ENCODE measurements around the gene TMEM11. TPM values are rescaled to one million over a fixed set of nuclear protein-coding genes. Genes with fewer than 3 reads are reported as not detected.

Gene TMEM11
- polyA plus RNA-seq, 3 donors = 25.7 to 68.1 (median 59.5) TPM

GRCh38 chr17:21204935-21205334, 9.0 kb downstream of the TMEM11 start:
- intact Hi-C loops (cut with micrococcal nuclease) = no loop called here
- Histone ChIP-seq H3K36me3 (replicated peaks in 1 of 2; ENCODE audit: control insufficient read depth in 1 of 2, insufficient read depth in 2 of 2, low read length in 2 of 2) (peaks cover 38 to 86% of the 10 kb centered on the region in 2 donors), H3K4me3 (replicated peaks in 1 of 3; ENCODE audit: low read depth in 2 of 3, low read length in 3 of 3) (no peak overlapping the region), H2AFZ (ENCODE audit: insufficient read depth, low read depth, low read length, poor library complexity, severe bottlenecking) (no peak overlapping the region), H3K27ac (ENCODE audit: low read depth in 1 of 2, low read length in 2 of 2) (peak overlapping the region in 1 of 2 donors; percentile 36), H3K27me3 (ENCODE audit: control insufficient read depth in 2 of 2, insufficient read depth in 2 of 2, low read length in 2 of 2) (no peaks in the 10 kb centered on the region), H3K79me2 (ENCODE audit: insufficient read depth, low read length) (peaks cover 100% of the 10 kb centered on the region), H3K4me2 (replicated peaks; ENCODE audit: extremely low read depth, low read length, poor library complexity, severe bottlenecking) (no peak overlapping the region), H3K9me3 (replicated peaks in 1 of 2; ENCODE audit: control insufficient read depth in 1 of 2, insufficient read depth in 1 of 2, low read length in 2 of 2) (no peaks in the 10 kb centered on the region), H4K20me1 (ENCODE audit: insufficient read depth, low read length) (peaks cover 100% of the 10 kb centered on the region), H3K4me1 (ENCODE audit: control insufficient read depth in 1 of 2, insufficient read depth in 2 of 2, low read length in 2 of 2) (peaks cover 1 to 3% of the 10 kb centered on the region in 2 donors), H3K9ac (ENCODE audit: insufficient read depth, low read length, poor library complexity, severe bottlenecking) (no peak overlapping the region)
- Mint-ChIP-seq H3K27me3 (ENCODE audit: low read depth in 3 of 3) (no peaks in the 10 kb centered on the region), H3K4me1 (peaks cover 17% of the 10 kb centered on the region), H3K4me3 (no peak overlapping the region), H3K36me3 (peaks cover 23 to 83% of the 10 kb centered on the region in 2 donors), H3K27ac (peak overlapping the region in 5 of 7 donors; percentile 23 to 74 (median 69)), H3K9me3 (no peaks in the 10 kb centered on the region)
- no peak for TF ChIP-seq CTCF (IDR thresholded peaks at IDR 0.05)
- DNase-seq = no peak
- 98% methylated on average over 8 of the region's 9 CpGs for WGBS (ENCODE audit: insufficient coverage)

- no peaks in the 10 kb centered on the region for H3K9me3 ChIP-seq (replicated peaks in 1 of 2; ENCODE audit: control insufficient read depth in 1 of 2, insufficient read depth in 1 of 2, low read length in 2 of 2)
- H3K36me3 Mint-ChIP-seq = peaks cover 27 to 81% of the 10 kb centered on the region in 2 donors
- peaks cover 100% of the 10 kb centered on the region for H4K20me1 ChIP-seq (ENCODE audit: insufficient read depth, low read length)
- H3K27me3 ChIP-seq (ENCODE audit: control insufficient read depth in 2 of 2, insufficient read depth in 2 of 2, low read length in 2 of 2) = no peaks in the 10 kb centered on the region
- H3K9ac ChIP-seq (ENCODE audit: insufficient read depth, low read length, poor library complexity, severe bottlenecking) = no peak overlapping the region
- H3K27me3 Mint-ChIP-seq (ENCODE audit: low read depth in 3 of 3) = peaks cover 0 to 2% (median 0%) of the 10 kb centered on the region in 3 donors
- peaks cover 100% of the 10 kb centered on the region for H3K79me2 ChIP-seq (ENCODE audit: insufficient read depth, low read length)
- H3K4me1 ChIP-seq (ENCODE audit: control insufficient read depth in 1 of 2, insufficient read depth in 2 of 2, low read length in 2 of 2) = no peaks in the 10 kb centered on the region
- H3K4me1 Mint-ChIP-seq = peaks cover 19% of the 10 kb centered on the region
- TF ChIP-seq CTCF (IDR thresholded peaks at IDR 0.05) = no peak
- H3K4me3 ChIP-seq (replicated peaks in 1 of 3; ENCODE audit: low read depth in 2 of 3, low read length in 3 of 3) = no peak overlapping the region
- H3K27ac ChIP-seq (ENCODE audit: low read depth in 1 of 2, low read length in 2 of 2) = peak overlapping the region in 1 of 2 donors; percentile 49
- DNase-seq = no peak
- no peak overlapping the region for H3K4me2 ChIP-seq (replicated peaks; ENCODE audit: extremely low read depth, low read length, poor library complexity, severe bottlenecking)
- intact Hi-C loops (cut with micrococcal nuclease) = no loop called here
- H3K36me3 ChIP-seq (replicated peaks in 1 of 2; ENCODE audit: control insufficient read depth in 1 of 2, insufficient read depth in 2 of 2, low read length in 2 of 2) = peaks cover 35 to 84% of the 10 kb centered on the region in 2 donors
- no peaks in the 10 kb centered on the region for H3K9me3 Mint-ChIP-seq
- H3K4me3 Mint-ChIP-seq = no peak overlapping the region
- 80% methylated on average over 7 of the region's 12 CpGs for WGBS (ENCODE audit: insufficient coverage)
- H3K27ac Mint-ChIP-seq = peak overlapping the region in 2 of 7 donors; percentile 8 to 88
- no peak overlapping the region for H2AFZ ChIP-seq (ENCODE audit: insufficient read depth, low read depth, low read length, poor library complexity, severe bottlenecking)
These were observed 11.4 kb downstream of the TMEM11 start for GRCh38 chr17:21202512-21202911.

All from CD14-positive monocyte (primary cell).